Epithelial cell of proximal tubule (primary cell): Measurements from ENCODE around the gene ZP4. TPM values are rescaled to one million over a fixed set of nuclear protein-coding genes. Genes with fewer than 3 reads are reported as not detected.

Experiments used
- DNase-seq: peaks from one replicate; pipeline ENCODE4 v3.0.0-alpha.2; 2011; ENCODE audit warnings: low read depth
- H3K4me3 ChIP-seq: 2 replicates; pipeline ENCODE4 v1.5.1; 2011; ENCODE audit warnings: low read depth, mild to moderate bottlenecking, low read length
- CTCF ChIP-seq: conservative IDR thresholded peaks from 2 replicates; pipeline ENCODE4 v1.5.1; 2012; ENCODE audit warnings: low read depth, mild to moderate bottlenecking, low read length
- total RNA-seq: library from RNA; depleted of rRNA; stranded (reverse); fragments of >200 nt; gene quantifications from 2 replicates; pipeline ENCODE4 v1.2.3, GENCODE V29; 2015

ZP4 gene
- total RNA-seq, 1 donor from 2014 or later, result not detected

GRCh38 chr1:237901299-237901934 lies 10.7 kb upstream of the ZP4 start:
- no peak for DNase-seq
- no peak overlapping the region for H3K4me3 ChIP-seq
- peak; percentile 85 for TF ChIP-seq CTCF

- DNase-seq, result no peak
- H3K4me3 ChIP-seq, result no peak overlapping the region
- TF ChIP-seq CTCF, result no peak
Observed at GRCh38 chr1:237895630-237896029, 4.9 kb upstream of the ZP4 start.

- DNase-seq, result no peak
- TF ChIP-seq CTCF, result no peak
- no peak overlapping the region for H3K4me3 ChIP-seq
Observed at GRCh38 chr1:237894131-237894530, 3.4 kb upstream of the ZP4 start.

- DNase-seq, result no peak
- no peak for TF ChIP-seq CTCF
- no peak overlapping the region for H3K4me3 ChIP-seq
Observed at GRCh38 chr1:237891979-237892378, 1.3 kb upstream of the ZP4 start.

- no peak overlapping the region for H3K4me3 ChIP-seq
- no peak for DNase-seq
- no peak for TF ChIP-seq CTCF
Observed at GRCh38 chr1:237891266-237891665, 544 bp upstream of the ZP4 start.

GRCh38 chr1:237890416-237890815 lies 306 bp downstream of the ZP4 start:
- TF ChIP-seq CTCF, result no peak

GRCh38 chr1:237888143-237888542 lies 2.6 kb downstream of the ZP4 start:
- DNase-seq, result no peak
- H3K4me3 ChIP-seq, result no peak overlapping the region
- no peak for TF ChIP-seq CTCF

More at GRCh38 chr1:237890416-237890815, 306 bp downstream of the ZP4 start:
- no peak overlapping the region for H3K4me3 ChIP-seq
- DNase-seq, result no peak
